ENCODE results near the gene GARRE1. TPM values are rescaled to one million over a fixed set of nuclear protein-coding genes. Genes with fewer than 3 reads are reported as not detected.

GARRE1 gene
- polyA plus RNA-seq, 1 donor from 2014 or later, result 15.9 TPM

GRCh38 chr19:34257559-34257924, 3.2 kb downstream of the GARRE1 start:
- Histone ChIP-seq H3K27ac (ENCODE audit: low read length) (no peak overlapping the region), H2AFZ (ENCODE audit: low read depth, low read length) (no peak overlapping the region), H3K9me3 (ENCODE audit: low read length) (no peaks in the 10 kb centered on the region), H3K27me3 (ENCODE audit: insufficient read depth, low read depth, low read length) (no peaks in the 10 kb centered on the region), H3K36me3 (ENCODE audit: insufficient read depth, low read length) (no peaks in the 10 kb centered on the region), H3K4me3 (ENCODE audit: low read length) (no peak overlapping the region), H3K9me2 (ENCODE audit: insufficient read depth, low read length) (no peaks in the 10 kb centered on the region), H3K9ac (ENCODE audit: low read length) (no peak overlapping the region), H4K20me1 (ENCODE audit: insufficient read depth) (no peaks in the 10 kb centered on the region), H3F3A (ENCODE audit: insufficient read depth, low read length, poor library complexity, severe bottlenecking) (no peaks in the 10 kb centered on the region), H3K4me2 (ENCODE audit: low read length) (no peak overlapping the region), H3K79me2 (replicated peaks; ENCODE audit: insufficient read depth, low read length) (peaks cover 26% of the 10 kb centered on the region)
- no peak for TF ChIP-seq EZH2 (IDR thresholded peaks at IDR 0.05; ENCODE audit: borderline replicate concordance, insufficient read depth, low read length, poor library complexity, severe bottlenecking)
- TF ChIP-seq POLR2AphosphoS5 (IDR thresholded peaks at IDR 0.05), result no peak
- TF ChIP-seq SMC3 (conservative IDR thresholded peaks at IDR 0.05; ENCODE audit: poor library complexity), result no peak
- no peak for TF ChIP-seq EP300 (conservative IDR thresholded peaks at IDR 0.05; ENCODE audit: poor library complexity, severe bottlenecking)
- no peak for TF ChIP-seq MXI1 (conservative IDR thresholded peaks at IDR 0.05; ENCODE audit: poor library complexity, severe bottlenecking)
- no peak for TF ChIP-seq TAF1 (IDR thresholded peaks at IDR 0.05; ENCODE audit: low read depth)
- TF ChIP-seq, protein P1, sequence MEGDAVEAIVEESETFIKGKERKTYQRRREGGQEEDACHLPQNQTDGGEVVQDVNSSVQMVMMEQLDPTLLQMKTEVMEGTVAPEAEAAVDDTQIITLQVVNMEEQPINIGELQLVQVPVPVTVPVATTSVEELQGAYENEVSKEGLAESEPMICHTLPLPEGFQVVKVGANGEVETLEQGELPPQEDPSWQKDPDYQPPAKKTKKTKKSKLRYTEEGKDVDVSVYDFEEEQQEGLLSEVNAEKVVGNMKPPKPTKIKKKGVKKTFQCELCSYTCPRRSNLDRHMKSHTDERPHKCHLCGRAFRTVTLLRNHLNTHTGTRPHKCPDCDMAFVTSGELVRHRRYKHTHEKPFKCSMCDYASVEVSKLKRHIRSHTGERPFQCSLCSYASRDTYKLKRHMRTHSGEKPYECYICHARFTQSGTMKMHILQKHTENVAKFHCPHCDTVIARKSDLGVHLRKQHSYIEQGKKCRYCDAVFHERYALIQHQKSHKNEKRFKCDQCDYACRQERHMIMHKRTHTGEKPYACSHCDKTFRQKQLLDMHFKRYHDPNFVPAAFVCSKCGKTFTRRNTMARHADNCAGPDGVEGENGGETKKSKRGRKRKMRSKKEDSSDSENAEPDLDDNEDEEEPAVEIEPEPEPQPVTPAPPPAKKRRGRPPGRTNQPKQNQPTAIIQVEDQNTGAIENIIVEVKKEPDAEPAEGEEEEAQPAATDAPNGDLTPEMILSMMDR (IDR thresholded peaks at IDR 0.05; ENCODE audit: poor library complexity, severe bottlenecking), result no peak
- TF ChIP-seq REST (IDR thresholded peaks at IDR 0.05; ENCODE audit: borderline replicate concordance), result no peak

GRCh38 chr19:34259367-34260095, 5.2 kb downstream of the GARRE1 start:
- no peak for TF ChIP-seq EP300 (conservative IDR thresholded peaks at IDR 0.05; ENCODE audit: poor library complexity, severe bottlenecking)
- no peak for TF ChIP-seq REST (IDR thresholded peaks at IDR 0.05; ENCODE audit: borderline replicate concordance)
- no peak for TF ChIP-seq TAF1 (IDR thresholded peaks at IDR 0.05; ENCODE audit: low read depth)
- no peak for TF ChIP-seq POLR2AphosphoS5 (IDR thresholded peaks at IDR 0.05)
- TF ChIP-seq SMC3 (conservative IDR thresholded peaks at IDR 0.05; ENCODE audit: poor library complexity), result no peak
- TF ChIP-seq, protein P1 (IDR thresholded peaks at IDR 0.05; ENCODE audit: poor library complexity, severe bottlenecking), result no peak
- no peak for TF ChIP-seq RAD21 (conservative IDR thresholded peaks at IDR 0.05)
- no peak for TF ChIP-seq MXI1 (conservative IDR thresholded peaks at IDR 0.05; ENCODE audit: poor library complexity, severe bottlenecking)
- no peak for TF ChIP-seq EZH2 (IDR thresholded peaks at IDR 0.05; ENCODE audit: borderline replicate concordance, insufficient read depth, low read length, poor library complexity, severe bottlenecking)
- Histone ChIP-seq H3K9ac (ENCODE audit: low read length) (no peak overlapping the region), H3K27ac (ENCODE audit: low read length) (no peak overlapping the region), H4K20me1 (ENCODE audit: insufficient read depth) (no peaks in the 10 kb centered on the region), H3K9me2 (ENCODE audit: insufficient read depth, low read length) (no peaks in the 10 kb centered on the region), H3K4me2 (ENCODE audit: low read length) (no peak overlapping the region), H3K4me3 (ENCODE audit: low read length) (no peak overlapping the region), H3K27me3 (ENCODE audit: insufficient read depth, low read depth, low read length) (no peaks in the 10 kb centered on the region), H3K9me3 (ENCODE audit: low read length) (no peaks in the 10 kb centered on the region), H3K79me2 (replicated peaks; ENCODE audit: insufficient read depth, low read length) (peaks cover 32% of the 10 kb centered on the region), H3K36me3 (ENCODE audit: insufficient read depth, low read length) (no peaks in the 10 kb centered on the region), H2AFZ (ENCODE audit: low read depth, low read length) (no peak overlapping the region), H3F3A (ENCODE audit: insufficient read depth, low read length, poor library complexity, severe bottlenecking) (no peaks in the 10 kb centered on the region)
